ENCODE results near the gene WWC2.

DNA sequence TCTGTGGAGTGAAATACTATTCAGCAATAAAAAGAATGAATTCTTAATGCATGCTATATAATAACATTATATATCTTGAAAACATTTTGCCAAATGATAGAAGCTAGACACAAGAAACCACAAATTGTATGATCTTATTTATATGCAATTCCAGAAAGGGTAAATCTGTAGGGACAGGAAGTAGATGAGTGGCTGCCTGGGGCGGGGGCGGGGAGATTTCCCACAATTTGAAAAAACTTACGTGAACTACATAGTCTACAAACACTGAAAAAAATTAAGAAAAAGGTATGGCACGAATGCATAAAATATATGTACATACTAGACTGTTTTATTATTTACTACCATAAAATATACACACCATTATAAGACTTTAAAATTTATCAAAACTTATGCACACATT lies 81.6 kb downstream of the WWC2 start:
- TF ChIP-seq CHD2 (IDR thresholded peaks at IDR 0.05; ENCODE audit: low read length, partially characterized antibody) (no peak), POLR2A (IDR thresholded peaks at IDR 0.05; ENCODE audit: low read length) (no peak)
- TF ChIP-seq, protein P1, sequence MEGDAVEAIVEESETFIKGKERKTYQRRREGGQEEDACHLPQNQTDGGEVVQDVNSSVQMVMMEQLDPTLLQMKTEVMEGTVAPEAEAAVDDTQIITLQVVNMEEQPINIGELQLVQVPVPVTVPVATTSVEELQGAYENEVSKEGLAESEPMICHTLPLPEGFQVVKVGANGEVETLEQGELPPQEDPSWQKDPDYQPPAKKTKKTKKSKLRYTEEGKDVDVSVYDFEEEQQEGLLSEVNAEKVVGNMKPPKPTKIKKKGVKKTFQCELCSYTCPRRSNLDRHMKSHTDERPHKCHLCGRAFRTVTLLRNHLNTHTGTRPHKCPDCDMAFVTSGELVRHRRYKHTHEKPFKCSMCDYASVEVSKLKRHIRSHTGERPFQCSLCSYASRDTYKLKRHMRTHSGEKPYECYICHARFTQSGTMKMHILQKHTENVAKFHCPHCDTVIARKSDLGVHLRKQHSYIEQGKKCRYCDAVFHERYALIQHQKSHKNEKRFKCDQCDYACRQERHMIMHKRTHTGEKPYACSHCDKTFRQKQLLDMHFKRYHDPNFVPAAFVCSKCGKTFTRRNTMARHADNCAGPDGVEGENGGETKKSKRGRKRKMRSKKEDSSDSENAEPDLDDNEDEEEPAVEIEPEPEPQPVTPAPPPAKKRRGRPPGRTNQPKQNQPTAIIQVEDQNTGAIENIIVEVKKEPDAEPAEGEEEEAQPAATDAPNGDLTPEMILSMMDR (IDR thresholded peaks at IDR 0.05) = no peak

Data from A549 (cell line).